ENCODE results near the gene CCSER1. TPM values are rescaled to one million over a fixed set of nuclear protein-coding genes. Genes with fewer than 3 reads are reported as not detected.

CCSER1 gene
- total and polyA plus RNA-seq, 2 of the 8 experiments (the other 6 are each of a cell fraction or from before 2014, with no cell fraction given): 0.26 to 0.84 TPM

- TF ChIP-seq POU5F1 (IDR thresholded peaks at IDR 0.05; ENCODE audit: low read depth, low read length) (no peak), POLR2AphosphoS5 (IDR thresholded peaks at IDR 0.05; ENCODE audit: low read depth, low read length) (no peak), POLR2A (IDR thresholded peaks at IDR 0.05; ENCODE audit: control extremely low read depth in 1 of 2, low read depth in 2 of 2, low read length in 2 of 2) (no peak), CHD1 (IDR thresholded peaks at IDR 0.05; ENCODE audit: low read depth, low read length) (no peak)
Measured at GRCh38 chr4:91362125-91362524, 1234.9 kb downstream of the CCSER1 start (continued).
